ENCODE results near the gene DCUN1D5.

The DCUN1D5 gene

GRCh38 chr11:103091801-103092524 lies at the start of gene DCUN1D5:
DCUN1D5 (minus strand) TSS chr11:103092160; CDS start chr11:103091872, 288 bp downstream.
- peak; percentile 98 for ATAC-seq
- DNase-seq = peak; percentile 96

GRCh38 chr11:103125462-103125861 lies 33.5 kb upstream of the DCUN1D5 start:
- DNase-seq (no peak), ATAC-seq (no peak)

GRCh38 chr11:103114836-103115235 lies 22.9 kb upstream of the DCUN1D5 start:
- no peak for ATAC-seq
- DNase-seq = no peak

GRCh38 chr11:103112364-103112763 lies 20.4 kb upstream of the DCUN1D5 start:
- ATAC-seq (no peak), DNase-seq (no peak)

GRCh38 chr11:103111400-103111799 lies 19.4 kb upstream of the DCUN1D5 start:
- ATAC-seq (no peak), DNase-seq (no peak)

- no peak for DNase-seq
- no peak for ATAC-seq
Measured at GRCh38 chr11:103110391-103110790, 18.4 kb upstream of the DCUN1D5 start.

- no peak for ATAC-seq
- peak; percentile 9 for DNase-seq
Measured at GRCh38 chr11:103109818-103110388, 17.9 kb upstream of the DCUN1D5 start.

- peak; percentile 88 for DNase-seq
- ATAC-seq = peak; percentile 97
Measured at GRCh38 chr11:103108933-103109817, 17.2 kb upstream of the DCUN1D5 start, which contains the start of gene DYNC2H1. DYNC2H1 (plus strand) TSS chr11:103109426; CDS start chr11:103109575, 149 bp downstream.

- no peak for DNase-seq
- ATAC-seq = no peak
Measured at GRCh38 chr11:103097279-103097678, 5.3 kb upstream of the DCUN1D5 start.

GRCh38 chr11:103091064-103091800 lies 728 bp downstream of the DCUN1D5 start:
- ATAC-seq (peak; percentile 40), DNase-seq (peak; percentile 64)

GRCh38 chr11:103086461-103086860 lies 5.5 kb downstream of the DCUN1D5 start:
- no peak for DNase-seq

GRCh38 chr11:103085758-103086365 lies 6.1 kb downstream of the DCUN1D5 start:
- DNase-seq (no peak), ATAC-seq (no peak)

More at GRCh38 chr11:103086461-103086860, 5.5 kb downstream of the DCUN1D5 start:
- no peak for ATAC-seq

- ATAC-seq (no peak), DNase-seq (no peak)
Measured at GRCh38 chr11:103079833-103080232, 12.1 kb downstream of the DCUN1D5 start.

- DNase-seq (no peak), ATAC-seq (no peak)
Measured at GRCh38 chr11:103078710-103079109, 13.2 kb downstream of the DCUN1D5 start.

- no peak for DNase-seq
- ATAC-seq = no peak
Measured at GRCh38 chr11:103077554-103077953, 14.4 kb downstream of the DCUN1D5 start.

GRCh38 chr11:103076361-103076760 lies 15.6 kb downstream of the DCUN1D5 start:
- no peak for ATAC-seq

GRCh38 chr11:103071008-103071407 lies 21.0 kb downstream of the DCUN1D5 start:
- ATAC-seq (no peak), DNase-seq (no peak)

More at GRCh38 chr11:103076361-103076760, 15.6 kb downstream of the DCUN1D5 start:
- DNase-seq = no peak

GRCh38 chr11:103070142-103070541 lies 21.8 kb downstream of the DCUN1D5 start:
- ATAC-seq (peak; percentile 55), DNase-seq (no peak)

- ATAC-seq (no peak), DNase-seq (no peak)
Measured at GRCh38 chr11:103069367-103069766, 22.6 kb downstream of the DCUN1D5 start.

GRCh38 chr11:103067118-103067517 lies 24.8 kb downstream of the DCUN1D5 start:
- DNase-seq (no peak), ATAC-seq (no peak)

GRCh38 chr11:103061656-103062055 lies 30.3 kb downstream of the DCUN1D5 start:
- ATAC-seq = no peak
- no peak for DNase-seq

Measured in stimulated activated naive CD8-positive, alpha-beta T cell treated with anti-CD3 and anti-CD28 coated beads, Interleukin-15, Interleukin-2, amounts not matched to agents 100 U/mL and 50 U/mL, for 24 hours (primary cell).